ENCODE data around the gene OR11H7.

DNA sequence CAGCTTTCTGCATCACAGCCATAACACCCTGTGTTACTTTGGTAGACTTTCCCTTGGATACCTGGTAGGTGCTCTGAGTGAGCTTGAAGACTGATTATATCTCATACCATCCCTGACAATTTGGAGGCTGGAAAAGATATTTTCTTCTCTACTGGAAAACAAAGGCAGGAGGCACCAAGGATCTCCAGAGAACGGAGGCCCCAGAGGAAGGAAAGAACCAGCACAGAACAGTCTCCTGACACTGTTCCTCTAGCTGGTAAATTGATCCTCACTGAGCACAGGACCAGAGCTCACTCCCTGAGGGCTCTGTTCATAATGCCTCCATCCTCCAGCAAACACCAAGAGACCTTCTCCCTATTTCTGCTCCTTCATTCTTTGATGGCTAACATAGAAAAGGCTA is 38.2 kb upstream of the OR11H7 start, which contains the start of gene OR11G2:
- TF ChIP-seq CTCF (conservative IDR thresholded peaks at IDR 0.05 in 1 of 2, IDR thresholded peaks at IDR 0.05 in 1 of 2; ENCODE audit: low read depth in 1 of 2, low read length in 2 of 2), result no peak
- TF ChIP-seq EZH2 (IDR thresholded peaks at IDR 0.05; ENCODE audit: low read length, missing control alignments), result no peak
